VCaP (cell line): Measurements from ENCODE around the gene RGSL1.

Experiments
- H3K27ac ChIP-seq: fragments of 450-650 bp; 2 replicates; pipeline ENCODE4 v1.5.1; 2017
- TF ChIP-seq, protein P1 (sequence below): fragments of 450-650 bp; conservative IDR thresholded peaks from 2 replicates; pipeline ENCODE4 v1.5.1; 2017; ENCODE audit warnings: mild to moderate bottlenecking, moderate library complexity

RGSL1 gene

GRCh38 chr1:182533896-182534295 is 84.0 kb downstream of the RGSL1 start:
- TF ChIP-seq, protein P1, sequence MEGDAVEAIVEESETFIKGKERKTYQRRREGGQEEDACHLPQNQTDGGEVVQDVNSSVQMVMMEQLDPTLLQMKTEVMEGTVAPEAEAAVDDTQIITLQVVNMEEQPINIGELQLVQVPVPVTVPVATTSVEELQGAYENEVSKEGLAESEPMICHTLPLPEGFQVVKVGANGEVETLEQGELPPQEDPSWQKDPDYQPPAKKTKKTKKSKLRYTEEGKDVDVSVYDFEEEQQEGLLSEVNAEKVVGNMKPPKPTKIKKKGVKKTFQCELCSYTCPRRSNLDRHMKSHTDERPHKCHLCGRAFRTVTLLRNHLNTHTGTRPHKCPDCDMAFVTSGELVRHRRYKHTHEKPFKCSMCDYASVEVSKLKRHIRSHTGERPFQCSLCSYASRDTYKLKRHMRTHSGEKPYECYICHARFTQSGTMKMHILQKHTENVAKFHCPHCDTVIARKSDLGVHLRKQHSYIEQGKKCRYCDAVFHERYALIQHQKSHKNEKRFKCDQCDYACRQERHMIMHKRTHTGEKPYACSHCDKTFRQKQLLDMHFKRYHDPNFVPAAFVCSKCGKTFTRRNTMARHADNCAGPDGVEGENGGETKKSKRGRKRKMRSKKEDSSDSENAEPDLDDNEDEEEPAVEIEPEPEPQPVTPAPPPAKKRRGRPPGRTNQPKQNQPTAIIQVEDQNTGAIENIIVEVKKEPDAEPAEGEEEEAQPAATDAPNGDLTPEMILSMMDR: no peak
- H3K27ac ChIP-seq: no peak overlapping the region

- TF ChIP-seq, protein P1: no peak
- no peak overlapping the region for H3K27ac ChIP-seq
Measured at GRCh38 chr1:182549346-182549745, 99.4 kb downstream of the RGSL1 start.

GRCh38 chr1:182549811-182550210 is 99.9 kb downstream of the RGSL1 start:
- TF ChIP-seq, protein P1: no peak
- H3K27ac ChIP-seq: no peak overlapping the region

DNA sequence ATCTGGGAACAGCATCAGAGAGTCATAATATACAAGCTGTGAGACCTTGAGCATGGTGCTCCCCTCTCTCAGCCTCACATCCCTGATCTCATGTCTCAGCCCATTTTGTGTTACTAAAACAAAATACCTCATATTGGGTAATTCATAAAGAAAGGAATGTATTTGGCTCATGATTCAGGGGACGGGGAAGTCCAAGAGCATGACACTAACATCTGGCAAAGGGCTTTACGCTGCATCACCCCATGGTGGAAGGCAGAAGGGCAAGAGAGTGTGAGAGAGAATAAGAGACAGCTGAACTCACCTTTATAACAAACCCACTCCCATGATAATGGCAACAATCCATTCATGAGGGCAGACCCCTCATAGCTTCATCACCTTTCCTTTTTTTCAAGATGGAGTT is 102.6 kb downstream of the RGSL1 start:
- TF ChIP-seq, protein P1: no peak
- H3K27ac ChIP-seq: no peak overlapping the region

- TF ChIP-seq, protein P1: no peak
- H3K27ac ChIP-seq: no peak overlapping the region
Measured at GRCh38 chr1:182555493-182555892, 105.5 kb downstream of the RGSL1 start.

GRCh38 chr1:182556279-182556678 is 106.3 kb downstream of the RGSL1 start:
- no peak overlapping the region for H3K27ac ChIP-seq
- TF ChIP-seq, protein P1: no peak

DNA sequence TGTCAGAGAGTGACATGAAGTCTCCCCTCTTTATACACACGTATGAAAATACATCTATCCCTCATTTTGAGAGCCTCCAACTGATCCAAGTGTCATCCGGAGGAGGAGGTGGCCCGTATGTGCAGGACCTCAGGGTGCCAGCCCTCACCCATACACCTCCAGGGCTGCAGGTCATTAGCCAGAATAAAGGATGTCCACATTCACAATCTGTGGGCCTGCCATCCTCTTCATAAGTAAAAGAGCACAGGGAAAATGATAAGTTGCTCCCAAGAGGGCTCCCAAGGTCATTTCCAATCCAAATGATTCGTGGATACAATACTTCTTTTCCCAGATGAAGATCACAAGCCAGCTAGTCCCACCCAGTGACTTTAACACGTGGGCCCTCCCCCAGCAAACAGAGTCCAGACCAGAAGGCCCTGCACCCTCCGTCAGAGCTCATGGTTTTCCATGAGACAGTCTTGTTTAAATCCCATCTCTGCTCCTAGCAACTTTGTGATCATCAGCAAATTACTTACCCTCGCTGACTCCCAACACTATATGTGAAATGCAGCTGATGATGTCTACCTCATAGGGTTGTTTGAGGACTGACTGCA is 110.5 kb downstream of the RGSL1 start:
- TF ChIP-seq, protein P1: no peak
- H3K27ac ChIP-seq: no peak overlapping the region
